ENCODE results near the gene KDM8.
"Not testable (repeated sequence)": the region's sequence is repeated elsewhere in the genome, so short reads cannot be mapped to it uniquely, and the experiment has no call there.

The KDM8 gene

GRCh38 chr16:27193300-27193990 is 9.9 kb upstream of the KDM8 start:
- no peak for DNase-seq

- no peak for DNase-seq
These were observed 8.1 kb upstream of the KDM8 start for GRCh38 chr16:27195076-27195741.

GRCh38 chr16:27195941-27196595 is 7.3 kb upstream of the KDM8 start:
- DNase-seq, result peak; percentile 78

- no peak for DNase-seq
These were observed 6.3 kb upstream of the KDM8 start for GRCh38 chr16:27197004-27197403.

GRCh38 chr16:27198451-27199234 is 4.7 kb upstream of the KDM8 start:
- no peak for DNase-seq

- DNase-seq, result no peak
These were observed 4.1 kb upstream of the KDM8 start for GRCh38 chr16:27199235-27199586.

GRCh38 chr16:27199736-27200135 is 3.6 kb upstream of the KDM8 start:
- DNase-seq, result peak; percentile 59

GRCh38 chr16:27200914-27201313 is 2.4 kb upstream of the KDM8 start:
- not testable (repeated sequence) for DNase-seq

GRCh38 chr16:27202923-27203506 is 311 bp upstream of the KDM8 start:
- DNase-seq, result peak; percentile 93

GRCh38 chr16:27204312-27204915 is 1.1 kb downstream of the KDM8 start:
- no peak for DNase-seq

- DNase-seq, result no peak
These were observed 2.2 kb downstream of the KDM8 start for GRCh38 chr16:27205423-27206065.

GRCh38 chr16:27207121-27207520 is 3.8 kb downstream of the KDM8 start:
- not testable (repeated sequence) for DNase-seq

- DNase-seq, result no peak
These were observed 4.9 kb downstream of the KDM8 start for GRCh38 chr16:27208081-27208680.

- no peak for DNase-seq
These were observed 5.5 kb downstream of the KDM8 start for GRCh38 chr16:27208796-27209195.

GRCh38 chr16:27209591-27209990 is 6.3 kb downstream of the KDM8 start:
- DNase-seq, result no peak

GRCh38 chr16:27210174-27210573 is 6.8 kb downstream of the KDM8 start:
- no peak for DNase-seq

- DNase-seq, result no peak
These were observed 7.7 kb downstream of the KDM8 start for GRCh38 chr16:27211026-27211425.

GRCh38 chr16:27214084-27214961 is 11.0 kb downstream of the KDM8 start:
- no peak for DNase-seq

GRCh38 chr16:27215660-27216059 is 12.3 kb downstream of the KDM8 start:
- no peak for DNase-seq

- DNase-seq, result no peak
These were observed 13.1 kb downstream of the KDM8 start for GRCh38 chr16:27216297-27216885.
